Activated CD8-positive, alpha-beta memory T cell treated with anti-CD3 and anti-CD28 coated beads, Interleukin-2, amount 50 U/mL, for 1 hour (primary cell): ENCODE results near the gene KRTAP10-2.
"Not testable (repeated sequence)": the region's sequence is repeated elsewhere in the genome, so short reads cannot be mapped to it uniquely, and the experiment has no call there.

Experiments
- DNase-seq: peaks from one replicate; pipeline ENCODE4 v3.0.0-alpha.2; 2020; ENCODE audit errors: extremely low read depth

Gene KRTAP10-2

GRCh38 chr21:44513389-44514217 is 37.7 kb downstream of the KRTAP10-2 start:
- no peak for DNase-seq

GRCh38 chr21:44512496-44513388 is 38.6 kb downstream of the KRTAP10-2 start:
- DNase-seq: no peak

GRCh38 chr21:44511938-44512275 is 39.4 kb downstream of the KRTAP10-2 start:
- DNase-seq: no peak

GRCh38 chr21:44511219-44511937 is 39.9 kb downstream of the KRTAP10-2 start:
- no peak for DNase-seq

GRCh38 chr21:44510508-44511218 is 40.6 kb downstream of the KRTAP10-2 start:
- DNase-seq: peak; percentile 44

- no peak for DNase-seq
Observed at GRCh38 chr21:44510109-44510507, 41.2 kb downstream of the KRTAP10-2 start.

- DNase-seq: no peak
Observed at GRCh38 chr21:44509539-44509938, 41.8 kb downstream of the KRTAP10-2 start.

GRCh38 chr21:44508711-44509445 is 42.4 kb downstream of the KRTAP10-2 start:
- DNase-seq: no peak

GRCh38 chr21:44508426-44508710 is 42.9 kb downstream of the KRTAP10-2 start:
- DNase-seq: no peak

- DNase-seq: no peak
Observed at GRCh38 chr21:44507673-44508425, 43.5 kb downstream of the KRTAP10-2 start.

- DNase-seq: no peak
Observed at GRCh38 chr21:44506279-44507255, 44.7 kb downstream of the KRTAP10-2 start.

- DNase-seq: no peak
Observed at GRCh38 chr21:44505673-44506278, 45.5 kb downstream of the KRTAP10-2 start.

GRCh38 chr21:44503901-44504399 is 47.4 kb downstream of the KRTAP10-2 start:
- no peak for DNase-seq

- DNase-seq: not testable (repeated sequence)
Observed at GRCh38 chr21:44503006-44503889, 48.1 kb downstream of the KRTAP10-2 start.

- no peak for DNase-seq
Observed at GRCh38 chr21:44502171-44502958, 48.9 kb downstream of the KRTAP10-2 start.
